ENCODE data around the gene KRT40. TPM values are rescaled to one million over a fixed set of nuclear protein-coding genes. Genes with fewer than 3 reads are reported as not detected.

Gene KRT40
- total RNA-seq, 1 donor from 2014 or later: not detected

GRCh38 chr17:40953881-40954280, 30.2 kb downstream of the KRT40 start:
- intact Hi-C loops (cut with micrococcal nuclease): no loop called here

- intact Hi-C loops (cut with micrococcal nuclease): no loop called here
Observed at GRCh38 chr17:40952661-40953060, 31.5 kb downstream of the KRT40 start.

- intact Hi-C loops (cut with micrococcal nuclease): no loop called here
Observed at GRCh38 chr17:40952154-40952553, 32.0 kb downstream of the KRT40 start.

- intact Hi-C loops (cut with micrococcal nuclease): no loop called here
Observed at GRCh38 chr17:40951011-40951622, 33.0 kb downstream of the KRT40 start.

GRCh38 chr17:40950176-40950575, 34.0 kb downstream of the KRT40 start:
- intact Hi-C loops (cut with micrococcal nuclease): no loop called here

- intact Hi-C loops (cut with micrococcal nuclease): no loop called here
Observed at GRCh38 chr17:40949418-40949817, 34.7 kb downstream of the KRT40 start.

GRCh38 chr17:40947929-40948328, 36.2 kb downstream of the KRT40 start:
- intact Hi-C loops (cut with micrococcal nuclease): no loop called here

- intact Hi-C loops (cut with micrococcal nuclease): no loop called here
Observed at GRCh38 chr17:40945414-40945813, 38.7 kb downstream of the KRT40 start.

- intact Hi-C loops (cut with micrococcal nuclease): no loop called here
Observed at GRCh38 chr17:40944531-40944930, 39.6 kb downstream of the KRT40 start.

GRCh38 chr17:40942553-40942952, 41.6 kb downstream of the KRT40 start:
- intact Hi-C loops (cut with micrococcal nuclease): no loop called here

GRCh38 chr17:40940266-40940665, 43.9 kb downstream of the KRT40 start:
- intact Hi-C loops (cut with micrococcal nuclease): no loop called here

- intact Hi-C loops (cut with micrococcal nuclease): no loop called here
Observed at GRCh38 chr17:40938981-40939380, 45.1 kb downstream of the KRT40 start.

GRCh38 chr17:40937384-40937819, 46.7 kb downstream of the KRT40 start, which contains the start of gene KRT23:
Gene KRT23, minus strand, starts transcription at chr17:40937646. Its CDS starts 1,043 bp downstream, at chr17:40936603.
- intact Hi-C loops (cut with micrococcal nuclease): no loop called here

GRCh38 chr17:40936976-40937375, 47.1 kb downstream of the KRT40 start:
- intact Hi-C loops (cut with micrococcal nuclease): no loop called here

GRCh38 chr17:40936437-40936971, 47.6 kb downstream of the KRT40 start:
- intact Hi-C loops (cut with micrococcal nuclease): no loop called here

- intact Hi-C loops (cut with micrococcal nuclease): no loop called here
Observed at GRCh38 chr17:40935624-40936023, 48.5 kb downstream of the KRT40 start.

- intact Hi-C loops (cut with micrococcal nuclease): no loop called here
Observed at GRCh38 chr17:40932608-40933007, 51.5 kb downstream of the KRT40 start.

- intact Hi-C loops (cut with micrococcal nuclease): no loop called here
Observed at GRCh38 chr17:40931311-40931710, 52.8 kb downstream of the KRT40 start.

Other genes with a start within 250 kb of the KRT40 start
- gene KRT25, start 229.0 kb downstream of the KRT40 start, total RNA-seq: not detected in 2 replicates
- gene KRT26, start 212.1 kb downstream of the KRT40 start, total RNA-seq: not detected in 2 replicates
- gene KRT27, start 201.8 kb downstream of the KRT40 start, total RNA-seq: not detected in 2 replicates
- not detected in 2 replicates for gene KRT28, start 184.4 kb downstream of the KRT40 start, total RNA-seq
- gene KRT10, start 161.7 kb downstream of the KRT40 start, total RNA-seq: 29.9 and 32.8 TPM in 2 replicates
- not detected in 2 replicates for gene KRT12, start 117.1 kb downstream of the KRT40 start, total RNA-seq
- not detected in 2 replicates for gene KRT20, start 99.1 kb downstream of the KRT40 start, total RNA-seq
- not detected in 2 replicates for gene KRT23, start 46.7 kb downstream of the KRT40 start, total RNA-seq
- not detected in 2 replicates for gene KRT39, start 17.4 kb downstream of the KRT40 start, total RNA-seq
- gene KRTAP3-3, start 9.8 kb upstream of the KRT40 start, total RNA-seq: not detected in 2 replicates
- not detected in 2 replicates for gene KRTAP3-2, start 15.6 kb upstream of the KRT40 start, total RNA-seq
- not detected in 2 replicates for gene KRTAP3-1, start 24.8 kb upstream of the KRT40 start, total RNA-seq
- gene KRTAP1-5, start 42.9 kb upstream of the KRT40 start, total RNA-seq: not detected in 2 replicates
- gene KRTAP1-4, start 45.9 kb upstream of the KRT40 start, total RNA-seq: not detected in 2 replicates
- not detected in 2 replicates for gene KRTAP1-3, start 50.5 kb upstream of the KRT40 start, total RNA-seq
- not detected in 2 replicates for gene KRTAP1-1, start 57.1 kb upstream of the KRT40 start, total RNA-seq
- gene KRTAP2-1, start 63.0 kb upstream of the KRT40 start, total RNA-seq: not detected in 2 replicates
- gene KRTAP2-2, start 70.9 kb upstream of the KRT40 start, total RNA-seq: not detected in 2 replicates
- gene KRTAP2-3, start 75.8 kb upstream of the KRT40 start, total RNA-seq: not detected in 2 replicates
- gene KRTAP2-4, start 81.6 kb upstream of the KRT40 start, total RNA-seq: not detected in 2 replicates
- not detected in 2 replicates for gene KRTAP4-7, start 99.8 kb upstream of the KRT40 start, total RNA-seq
- not detected in 2 replicates for gene KRTAP4-8, start 113.8 kb upstream of the KRT40 start, total RNA-seq
- not detected in 2 replicates for gene KRTAP4-16, start 117.9 kb upstream of the KRT40 start, total RNA-seq
- gene KRTAP4-9, start 121.1 kb upstream of the KRT40 start, total RNA-seq: not detected in 2 replicates
- gene KRTAP4-11, start 134.0 kb upstream of the KRT40 start, total RNA-seq: not detected in 2 replicates
- gene KRTAP4-12, start 139.9 kb upstream of the KRT40 start, total RNA-seq: not detected in 2 replicates
- not detected in 2 replicates for gene KRTAP4-6, start 156.2 kb upstream of the KRT40 start, total RNA-seq
- gene KRTAP4-5, start 165.5 kb upstream of the KRT40 start, total RNA-seq: not detected in 2 replicates
- not detected in 2 replicates for gene KRTAP4-4, start 176.4 kb upstream of the KRT40 start, total RNA-seq
- gene KRTAP4-3, start 183.9 kb upstream of the KRT40 start, total RNA-seq: not detected in 2 replicates
- not detected in 2 replicates for gene KRTAP4-2, start 193.9 kb upstream of the KRT40 start, total RNA-seq
- not detected in 2 replicates for gene KRTAP4-1, start 200.6 kb upstream of the KRT40 start, total RNA-seq
- gene KRTAP9-1, start 205.6 kb upstream of the KRT40 start, total RNA-seq: not detected in 2 replicates
- not detected in 2 replicates for gene KRTAP9-2, start 242.3 kb upstream of the KRT40 start, total RNA-seq
- not detected in 2 replicates for gene KRTAP9-3, start 248.1 kb upstream of the KRT40 start, total RNA-seq